ENCODE results near the gene PLEKHG4B. TPM values are rescaled to one million over a fixed set of nuclear protein-coding genes. Genes with fewer than 3 reads are reported as not detected.
"Not testable (repeated sequence)": the region's sequence is repeated elsewhere in the genome, so short reads cannot be mapped to it uniquely, and the experiment has no call there.

The PLEKHG4B gene
- total RNA-seq, 1 experiment from 2014 or later = 1.2 TPM

- ChIA-PET POLR2A (ENCODE audit: unreplicated experiment) (no interaction called here), CTCF (interaction anchor here (1.2 kb wide), 1 partner anchor 46 kb away, joined by 4 read pairs; no protein-coding TSS in a partner anchor)
- Histone ChIP-seq H3K4me2 (ENCODE audit: low read length) (no peak overlapping the region), H3K36me3 (ENCODE audit: low read depth, low read length) (peaks cover 36% of the 10 kb centered on the region), H4K20me1 (ENCODE audit: low read length) (no peaks in the 10 kb centered on the region), H3K9ac (ENCODE audit: low read length) (no peak overlapping the region), H3K4me1 (ENCODE audit: insufficient read depth, low read length) (no peaks in the 10 kb centered on the region), H2AFZ (ENCODE audit: low read length) (no peak overlapping the region), H3K27ac (ENCODE audit: low read length) (no peak overlapping the region), H3K27me3 (ENCODE audit: low read length) (no peaks in the 10 kb centered on the region), H3K9me2 (replicated peaks; ENCODE audit: low read length) (no peaks in the 10 kb centered on the region), H3K79me2 (ENCODE audit: low read length) (no peaks in the 10 kb centered on the region), H3F3A (ENCODE audit: low read length, unreplicated experiment) (no peaks in the 10 kb centered on the region), H3K9me3 (ENCODE audit: low read length) (no peaks in the 10 kb centered on the region), H3K4me3 (ENCODE audit: low read length) (no peak overlapping the region)
- TF ChIP-seq CTCF (conservative IDR thresholded peaks at IDR 0.05; ENCODE audit: low read depth, low read length) (no peak), EZH2 (IDR thresholded peaks at IDR 0.05; ENCODE audit: low read length, unreplicated experiment) (no peak), EZH2phosphoT487 (IDR thresholded peaks at IDR 0.05; ENCODE audit: borderline replicate concordance, low read length) (no peak)
- no TSS peak for BruUV-seq (replicated peaks)
- peak; percentile 18 for DNase-seq
- peak; percentile 83 for ATAC-seq
- intact Hi-C loops (cut with micrococcal nuclease) = no loop called here
Measured at GRCh38 chr5:234450-234849, 142.5 kb downstream of the PLEKHG4B start.

- H3K9ac ChIP-seq (ENCODE audit: low read length); ATAC-seq; H3K9me3 ChIP-seq (ENCODE audit: low read length); H2AFZ ChIP-seq (ENCODE audit: low read length); CTCF ChIA-PET; H3K79me2 ChIP-seq (ENCODE audit: low read length); H3K27ac ChIP-seq (ENCODE audit: low read length); H4K20me1 ChIP-seq (ENCODE audit: low read length); POLR2A ChIA-PET (ENCODE audit: unreplicated experiment); H3K27me3 ChIP-seq (ENCODE audit: low read length); intact Hi-C loops (cut with micrococcal nuclease); H3K4me3 ChIP-seq (ENCODE audit: low read length); H3K4me2 ChIP-seq (ENCODE audit: low read length); DNase-seq; H3K4me1 ChIP-seq (ENCODE audit: insufficient read depth, low read length); H3F3A ChIP-seq (ENCODE audit: low read length, unreplicated experiment); BruUV-seq (replicated peaks); H3K9me2 ChIP-seq (replicated peaks; ENCODE audit: low read length): not testable (repeated sequence)
- H3K36me3 ChIP-seq (ENCODE audit: low read depth, low read length) = peaks cover 36% of the 10 kb centered on the region
Measured at GRCh38 chr5:235527-235926, 143.6 kb downstream of the PLEKHG4B start.

- H3K4me3 ChIP-seq (ENCODE audit: low read length); POLR2A ChIA-PET (ENCODE audit: unreplicated experiment); DNase-seq; H2AFZ ChIP-seq (ENCODE audit: low read length); H3K9me3 ChIP-seq (ENCODE audit: low read length); H3K27ac ChIP-seq (ENCODE audit: low read length); H4K20me1 ChIP-seq (ENCODE audit: low read length); H3K4me1 ChIP-seq (ENCODE audit: insufficient read depth, low read length); BruUV-seq (replicated peaks); H3K9me2 ChIP-seq (replicated peaks; ENCODE audit: low read length); ATAC-seq; intact Hi-C loops (cut with micrococcal nuclease); H3K27me3 ChIP-seq (ENCODE audit: low read length); H3K9ac ChIP-seq (ENCODE audit: low read length); H3F3A ChIP-seq (ENCODE audit: low read length, unreplicated experiment); H3K4me2 ChIP-seq (ENCODE audit: low read length); CTCF ChIA-PET; H3K79me2 ChIP-seq (ENCODE audit: low read length): not testable (repeated sequence)
- peaks cover 49% of the 10 kb centered on the region for H3K36me3 ChIP-seq (ENCODE audit: low read depth, low read length)
Measured at GRCh38 chr5:237931-238330, 146.0 kb downstream of the PLEKHG4B start.

Other genes with a start within 250 kb of the PLEKHG4B start
- not detected in 2 replicates for gene LRRC14B, start 99.3 kb downstream of the PLEKHG4B start, total RNA-seq (2014; rRNA removed)
- 4.1 and 5.4 TPM in 2 replicates for gene CCDC127, start 126.0 kb downstream of the PLEKHG4B start, total RNA-seq (2014; rRNA removed)
- gene SDHA, start 126.2 kb downstream of the PLEKHG4B start, total RNA-seq (2014; rRNA removed) = 163 and 181 TPM in 2 replicates
- gene PDCD6, start 179.5 kb downstream of the PLEKHG4B start, total RNA-seq (2014; rRNA removed) = 158 and 200 TPM in 2 replicates
- 1.6 and 1.9 TPM in 2 replicates for gene AHRR, start 229.5 kb downstream of the PLEKHG4B start, total RNA-seq (2014; rRNA removed)